IMR-90 (cell line): ENCODE data around the gene NFAT5.

ENCODE experiments used
- CEBPB ChIP-seq: IDR thresholded peaks from 2 replicates; pipeline ENCODE4 v1.6.1; 2012; ENCODE audit warnings: low read depth, low read length, improper control_type of control experiment
- MAFK ChIP-seq: IDR thresholded peaks from 2 replicates; pipeline ENCODE4 v1.6.1; 2012; ENCODE audit warnings: low read depth, low read length, improper control_type of control experiment
- POLR2A ChIP-seq: IDR thresholded peaks from 2 replicates; pipeline ENCODE4 v1.6.1; 2012; ENCODE audit warnings: mild to moderate bottlenecking, low read depth, low read length
- SMC3 ChIP-seq: fragments of 150-350 bp; IDR thresholded peaks from 2 replicates; pipeline ENCODE4 v1.6.1; 2016; ENCODE audit warnings: low read depth, mild to moderate bottlenecking, antibody characterized with exemption, low read length, moderate library complexity
- USF2 ChIP-seq: fragments of 150-350 bp; IDR thresholded peaks from 2 replicates; pipeline ENCODE4 v1.6.1; 2017; ENCODE audit warnings: mild to moderate bottlenecking, antibody characterized with exemption, low read length, low read depth
- TF ChIP-seq, protein P1 (sequence below): conservative IDR thresholded peaks from 2 replicates; pipeline ENCODE4 v1.5.1; 2012; ENCODE audit warnings: mild to moderate bottlenecking, low read depth, low read length, improper control_type of control experiment

DNA sequence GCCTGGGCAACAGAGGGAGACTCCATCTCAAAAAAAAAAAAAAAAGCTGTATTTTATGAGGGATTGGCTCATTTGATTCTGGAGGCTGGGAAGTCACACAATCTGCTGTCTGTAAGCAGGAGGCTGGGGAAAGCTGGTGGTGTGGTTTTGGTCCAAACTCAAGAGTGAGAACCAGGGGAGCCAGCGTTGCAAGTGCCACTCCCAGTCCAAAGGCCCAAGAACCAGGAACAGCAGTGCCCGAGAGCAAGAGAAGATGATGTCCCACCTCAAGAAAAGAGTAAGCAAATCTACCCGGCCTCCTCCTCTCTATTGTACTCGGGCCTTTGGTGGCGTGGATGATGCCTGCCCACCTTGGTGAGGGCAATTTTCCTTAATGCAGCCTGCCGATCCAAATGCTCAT, 166.3 kb downstream of the NFAT5 start:
- TF ChIP-seq, protein P1, sequence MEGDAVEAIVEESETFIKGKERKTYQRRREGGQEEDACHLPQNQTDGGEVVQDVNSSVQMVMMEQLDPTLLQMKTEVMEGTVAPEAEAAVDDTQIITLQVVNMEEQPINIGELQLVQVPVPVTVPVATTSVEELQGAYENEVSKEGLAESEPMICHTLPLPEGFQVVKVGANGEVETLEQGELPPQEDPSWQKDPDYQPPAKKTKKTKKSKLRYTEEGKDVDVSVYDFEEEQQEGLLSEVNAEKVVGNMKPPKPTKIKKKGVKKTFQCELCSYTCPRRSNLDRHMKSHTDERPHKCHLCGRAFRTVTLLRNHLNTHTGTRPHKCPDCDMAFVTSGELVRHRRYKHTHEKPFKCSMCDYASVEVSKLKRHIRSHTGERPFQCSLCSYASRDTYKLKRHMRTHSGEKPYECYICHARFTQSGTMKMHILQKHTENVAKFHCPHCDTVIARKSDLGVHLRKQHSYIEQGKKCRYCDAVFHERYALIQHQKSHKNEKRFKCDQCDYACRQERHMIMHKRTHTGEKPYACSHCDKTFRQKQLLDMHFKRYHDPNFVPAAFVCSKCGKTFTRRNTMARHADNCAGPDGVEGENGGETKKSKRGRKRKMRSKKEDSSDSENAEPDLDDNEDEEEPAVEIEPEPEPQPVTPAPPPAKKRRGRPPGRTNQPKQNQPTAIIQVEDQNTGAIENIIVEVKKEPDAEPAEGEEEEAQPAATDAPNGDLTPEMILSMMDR, result no peak
- TF ChIP-seq POLR2A, result no peak
- TF ChIP-seq SMC3, result no peak
- no peak for TF ChIP-seq CEBPB
- TF ChIP-seq USF2, result no peak
- no peak for TF ChIP-seq MAFK
